Endothelial cell of umbilical vein (primary cell): ENCODE measurements around the gene VSIR.

Experiments
- CTCF ChIP-seq, 2 donors: IDR thresholded peaks; 1 replicate in 1 of 2; 2 replicates in 1 of 2; pipeline ENCODE4 v1.5.1; 2011; ENCODE audit warnings: low read length in 2 of 2, mild to moderate bottlenecking in 2 of 2, moderate library complexity in 2 of 2, control low read depth in 1 of 2, inconsistent platforms in 1 of 2, low read depth in 1 of 2; ENCODE audit not compliant: insufficient read depth in 1 of 2; ENCODE audit errors: extremely low read depth in 1 of 2
- EZH2 ChIP-seq: IDR thresholded peaks from 2 replicates; pipeline ENCODE4 v1.6.1; 2012; ENCODE audit warnings: borderline replicate concordance, low read depth, mild to moderate bottlenecking, moderate library complexity, low read length, inconsistent platforms; ENCODE audit not compliant: severe bottlenecking
- GATA2 ChIP-seq: IDR thresholded peaks from 2 replicates; pipeline ENCODE4 v1.7.0; 2011; ENCODE audit warnings: low read depth, mild to moderate bottlenecking, moderate library complexity, mixed read lengths, low read length; ENCODE audit not compliant: insufficient read length, insufficient read depth
- JUN ChIP-seq: IDR thresholded peaks from 2 replicates; pipeline ENCODE4 v1.6.1; 2011; ENCODE audit warnings: borderline replicate concordance, low read depth; ENCODE audit not compliant: insufficient read length, insufficient read depth
- POLR2A ChIP-seq: IDR thresholded peaks from 2 replicates; pipeline ENCODE4 v1.6.1; 2012; ENCODE audit warnings: low read depth, mild to moderate bottlenecking, control low read depth, low read length
- POLR2AphosphoS5 ChIP-seq: IDR thresholded peaks from 2 replicates; pipeline ENCODE4 v1.6.1; 2012; ENCODE audit warnings: low read depth, mild to moderate bottlenecking, control low read depth, low read length, moderate library complexity; ENCODE audit not compliant: insufficient read depth

DNA sequence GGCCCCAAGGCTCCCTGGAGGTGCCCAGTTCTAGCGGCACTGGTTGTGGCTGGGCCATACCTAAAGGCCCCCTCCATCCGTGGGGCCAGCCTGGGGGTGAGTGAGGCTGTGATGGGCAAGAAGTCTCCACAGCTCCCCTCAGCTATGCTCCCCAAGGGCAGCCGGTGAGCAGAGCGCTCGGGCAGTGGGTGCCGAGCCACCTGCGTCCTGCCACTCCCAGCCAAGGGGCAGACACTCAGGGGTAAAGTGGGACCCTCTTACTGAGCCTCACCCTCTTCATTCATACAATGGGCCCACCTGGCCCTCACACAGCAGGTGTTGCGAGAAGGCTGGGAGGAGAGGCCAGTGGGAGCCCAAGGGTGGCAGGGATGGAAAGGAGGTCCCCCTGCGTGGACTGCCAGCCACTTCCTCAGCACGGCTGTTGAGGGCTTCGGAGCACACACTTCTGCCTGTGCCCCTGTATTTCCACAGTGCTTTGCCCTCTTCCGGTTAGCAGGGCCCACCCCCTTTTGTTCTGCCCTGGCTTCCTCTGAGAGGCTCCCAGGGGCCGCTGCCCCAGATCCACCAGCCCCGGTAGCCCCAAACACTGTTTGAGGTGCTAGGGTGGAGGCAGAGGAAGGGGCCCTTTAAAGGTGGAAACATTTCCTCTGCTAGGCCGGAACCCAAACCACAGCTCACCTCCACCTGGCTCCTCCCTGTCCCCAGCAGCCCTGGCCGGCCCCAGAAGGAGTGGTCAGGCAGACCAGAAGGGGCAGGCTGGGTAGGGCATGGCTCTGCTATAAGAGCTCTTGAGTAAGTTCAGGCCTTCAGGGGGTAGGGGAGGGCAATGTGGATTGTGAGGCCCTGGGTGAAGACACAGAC is 37.4 kb downstream of the VSIR start:
- TF ChIP-seq CTCF (IDR thresholded peaks at IDR 0.05; ENCODE audit: extremely low read depth in 1 of 2, insufficient read depth in 1 of 2, low read depth in 1 of 2, low read length in 2 of 2) (no peak), EZH2 (no peak), POLR2A (no peak), POLR2AphosphoS5 (no peak), JUN (no peak), GATA2 (no peak)
